ACHN (cell line): ENCODE measurements around the gene MIOX.
A peak's percentile ranks its signal among the peaks of the same experiment; 100 is the strongest.

Experiments used
- DNase-seq: peaks from one replicate; pipeline ENCODE4 v3.0.0-alpha.2; 2015
- in situ Hi-C: cut with HindIII; loops from 2 replicates; pipeline ENCODE4 v1.10.0; 2017; ENCODE audit warnings: low sequenced_read_pairs, low pct_ligation_motif_present, low pct_unique_long_range_greater_than_20kb

The MIOX gene

GRCh38 chr22:50486561-50487289 is at the start of gene MIOX:
TSS of gene MIOX (plus strand) at chr22:50486859. CDS start at chr22:50486898, 39 bp downstream.
- peak; percentile 65 for DNase-seq
- in situ Hi-C loops = no loop called here

- in situ Hi-C loops = no loop called here
- DNase-seq = no peak
Measured at GRCh38 chr22:50437511-50438304, 49.0 kb upstream of the MIOX start.

- DNase-seq = no peak
- in situ Hi-C loops = no loop called here
Measured at GRCh38 chr22:50438305-50439275, 48.1 kb upstream of the MIOX start.

GRCh38 chr22:50439314-50439870 is 47.3 kb upstream of the MIOX start:
- no peak for DNase-seq

GRCh38 chr22:50439871-50440331 is 46.8 kb upstream of the MIOX start:
- no peak for DNase-seq
- in situ Hi-C loops = no loop called here

More at GRCh38 chr22:50439314-50439870, 47.3 kb upstream of the MIOX start:
- in situ Hi-C loops = no loop called here

- in situ Hi-C loops = no loop called here
- DNase-seq = no peak
Measured at GRCh38 chr22:50440544-50441249, 46.0 kb upstream of the MIOX start.

GRCh38 chr22:50441428-50441993 is 45.1 kb upstream of the MIOX start:
- DNase-seq = no peak
- in situ Hi-C loops = no loop called here

GRCh38 chr22:50443197-50443596 is 43.5 kb upstream of the MIOX start:
- in situ Hi-C loops = no loop called here
- DNase-seq = no peak

- in situ Hi-C loops = no loop called here
- no peak for DNase-seq
Measured at GRCh38 chr22:50443801-50444625, 42.6 kb upstream of the MIOX start.

- DNase-seq = peak; percentile 58
- in situ Hi-C loops = no loop called here
Measured at GRCh38 chr22:50444663-50445062, 42.0 kb upstream of the MIOX start.

- in situ Hi-C loops = no loop called here
- DNase-seq = no peak
Measured at GRCh38 chr22:50445071-50445879, 41.4 kb upstream of the MIOX start.

- DNase-seq = no peak
- in situ Hi-C loops = no loop called here
Measured at GRCh38 chr22:50445880-50446707, 40.6 kb upstream of the MIOX start.

- in situ Hi-C loops = no loop called here
- DNase-seq = no peak
Measured at GRCh38 chr22:50446708-50447575, 39.7 kb upstream of the MIOX start.
